Transverse colon (tissue), 4 donors: Measurements from ENCODE around the gene CLEC2D. TPM values are rescaled to one million over a fixed set of nuclear protein-coding genes. Genes with fewer than 3 reads are reported as not detected.
A peak's percentile ranks its signal among the peaks of the same experiment; 100 is the strongest.

Experiments
- DNase-seq: peaks from one replicate; pipeline ENCODE4 v3.0.0-alpha.2; 2019
- H3K27ac ChIP-seq, 4 donors: fragments of 200-600 bp; sonication (generic); 2 replicates each; pipeline ENCODE4 v1.5.1; 2016 to 2018; ENCODE audit warnings: inconsistent platforms in 4 of 4
- H3K27me3 ChIP-seq: fragments of 200-600 bp; sonication (generic); 2 replicates; pipeline ENCODE4 v1.5.1; 2017; ENCODE audit warnings: inconsistent platforms
- H3K36me3 ChIP-seq, 4 donors: fragments of 200-600 bp; sonication (generic); 2 replicates each; pipeline ENCODE4 v1.5.1; 2017 to 2019; ENCODE audit warnings: inconsistent platforms in 4 of 4
- H3K4me1 ChIP-seq, 4 donors: fragments of 200-600 bp; sonication (generic); 2 replicates each; pipeline ENCODE4 v1.5.1; 2017 to 2020; ENCODE audit warnings: inconsistent platforms in 4 of 4
- H3K4me3 ChIP-seq, 4 donors: fragments of 200-600 bp; sonication (generic); 1 replicate in 1 of 4; 2 replicates in 3 of 4; pipeline versions ENCODE4 v1.5.1 to v1.6.1; 2017 to 2019; ENCODE audit warnings: inconsistent platforms in 4 of 4
- H3K9me3 ChIP-seq, 2 donors: fragments of 200-600 bp; sonication (generic); 2 replicates each; pipeline ENCODE4 v1.5.1; 2017 to 2019; ENCODE audit warnings: inconsistent platforms in 2 of 2
- EP300 ChIP-seq: sonication (generic); formaldehyde crosslinking; IDR thresholded peaks from one replicate; pipeline ENCODE4 v1.6.1; 2017; ENCODE audit warnings: antibody characterized with exemption, low read depth
- POLR2A ChIP-seq: fragments of 450-650 bp; IDR thresholded peaks from one replicate; pipeline ENCODE4 v1.6.1; 2016; ENCODE audit warnings: antibody characterized with exemption, mild to moderate bottlenecking, moderate library complexity
- POLR2AphosphoS5 ChIP-seq, 3 donors: sonication (generic); formaldehyde crosslinking; IDR thresholded peaks; one replicate each; pipeline ENCODE4 v1.6.1; 2016; ENCODE audit warnings: antibody characterized with exemption in 3 of 3
- WGBS, 2 donors: methylation state at CpG; one replicate each; pipeline ENCODE4 v1.1.5; 2018; ENCODE audit warnings: low coverage in 1 of 2; 5-methylcytosine and 5-hydroxymethylcytosine counted together
- in situ Hi-C, 4 donors: fragments of 200-750 bp; cut with MboI; loops; one replicate each; pipeline versions ENCODE4 v1.15.0 to v1.15.1; 2017; ENCODE audit warnings: low sequenced_read_pairs in 3 of 4, low pct_ligation_motif_present in 1 of 4, low pct_unique_long_range_greater_than_20kb in 1 of 4
- intact Hi-C: fragments of 100-400 bp; cut with DNase I; formaldehyde crosslinking; loops from one replicate; pipeline ENCODE4 v1.15.1; 2023; ENCODE audit warnings: low total_unique reads
- total RNA-seq, 4 donors: library from RNA; depleted of rRNA; stranded (reverse); fragments of >200 nt; gene quantifications; one replicate each; pipeline ENCODE4 v1.1.0, GENCODE V29; 2016
- TF ChIP-seq, protein P1 (sequence below), 5 experiments: fragments of 200-600 bp in 3 of 5; fragments of 450-650 bp in 2 of 5; sonication (generic) in 3 of 5; IDR thresholded peaks; 1 replicate in 2 of 5; 2 replicates in 3 of 5; pipeline ENCODE4 v1.5.1; 2016 to 2017; ENCODE audit warnings: antibody characterized with exemption in 5 of 5, inconsistent platforms in 3 of 5, mild to moderate bottlenecking in 2 of 5, moderate library complexity in 1 of 5

CLEC2D gene
- total RNA-seq, 4 donors from 2014 or later: 5.4 to 23.3 (median 9.3) TPM

DNA sequence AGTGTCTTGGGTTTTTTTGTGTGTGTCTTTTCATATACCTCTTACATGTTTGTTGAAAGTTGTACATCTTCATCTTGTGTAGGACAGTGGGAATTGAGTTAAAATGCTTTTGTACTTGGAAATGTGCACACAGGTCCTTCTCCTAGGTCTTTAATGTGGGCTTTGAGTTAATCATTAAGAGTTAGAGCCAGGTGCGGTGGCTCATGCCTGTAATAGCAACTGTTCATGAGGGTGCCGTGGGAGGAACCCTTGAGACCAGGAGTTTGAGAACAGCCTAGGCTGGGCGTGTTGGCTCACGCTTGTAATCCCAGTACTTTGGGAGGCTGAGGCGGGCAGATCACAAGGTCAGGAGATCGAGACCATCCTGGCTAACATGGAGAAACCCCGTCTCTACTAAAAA lies 49.5 kb downstream of the CLEC2D start:
- peaks cover 0 to 19% (median 1%) of the 10 kb centered on the region in 4 donors for H3K4me1 ChIP-seq
- H3K27ac ChIP-seq: no peak overlapping the region
- WGBS, 2 donors: 73% methylated on average over 7 of the region's 7 CpGs; no CpG with 5 or more reads in 1 of the 2 donors
- H3K4me3 ChIP-seq: no peak overlapping the region
- in situ Hi-C loops (loop anchor here in 2 of 4 donors (25.0 kb wide), 1 partner anchor 382 kb away; no protein-coding TSS in a partner anchor), intact Hi-C loops (no loop called here)
- no peaks in the 10 kb centered on the region for H3K27me3 ChIP-seq
- DNase-seq: no peak
- no peaks in the 10 kb centered on the region for H3K36me3 ChIP-seq
- no peak for TF ChIP-seq POLR2A
- TF ChIP-seq POLR2AphosphoS5 (IDR thresholded peaks at IDR 0.05): no peak
- no peak for TF ChIP-seq EP300
- TF ChIP-seq, protein P1, sequence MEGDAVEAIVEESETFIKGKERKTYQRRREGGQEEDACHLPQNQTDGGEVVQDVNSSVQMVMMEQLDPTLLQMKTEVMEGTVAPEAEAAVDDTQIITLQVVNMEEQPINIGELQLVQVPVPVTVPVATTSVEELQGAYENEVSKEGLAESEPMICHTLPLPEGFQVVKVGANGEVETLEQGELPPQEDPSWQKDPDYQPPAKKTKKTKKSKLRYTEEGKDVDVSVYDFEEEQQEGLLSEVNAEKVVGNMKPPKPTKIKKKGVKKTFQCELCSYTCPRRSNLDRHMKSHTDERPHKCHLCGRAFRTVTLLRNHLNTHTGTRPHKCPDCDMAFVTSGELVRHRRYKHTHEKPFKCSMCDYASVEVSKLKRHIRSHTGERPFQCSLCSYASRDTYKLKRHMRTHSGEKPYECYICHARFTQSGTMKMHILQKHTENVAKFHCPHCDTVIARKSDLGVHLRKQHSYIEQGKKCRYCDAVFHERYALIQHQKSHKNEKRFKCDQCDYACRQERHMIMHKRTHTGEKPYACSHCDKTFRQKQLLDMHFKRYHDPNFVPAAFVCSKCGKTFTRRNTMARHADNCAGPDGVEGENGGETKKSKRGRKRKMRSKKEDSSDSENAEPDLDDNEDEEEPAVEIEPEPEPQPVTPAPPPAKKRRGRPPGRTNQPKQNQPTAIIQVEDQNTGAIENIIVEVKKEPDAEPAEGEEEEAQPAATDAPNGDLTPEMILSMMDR (IDR thresholded peaks at IDR 0.05): no peak
- H3K9me3 ChIP-seq: no peaks in the 10 kb centered on the region

DNA sequence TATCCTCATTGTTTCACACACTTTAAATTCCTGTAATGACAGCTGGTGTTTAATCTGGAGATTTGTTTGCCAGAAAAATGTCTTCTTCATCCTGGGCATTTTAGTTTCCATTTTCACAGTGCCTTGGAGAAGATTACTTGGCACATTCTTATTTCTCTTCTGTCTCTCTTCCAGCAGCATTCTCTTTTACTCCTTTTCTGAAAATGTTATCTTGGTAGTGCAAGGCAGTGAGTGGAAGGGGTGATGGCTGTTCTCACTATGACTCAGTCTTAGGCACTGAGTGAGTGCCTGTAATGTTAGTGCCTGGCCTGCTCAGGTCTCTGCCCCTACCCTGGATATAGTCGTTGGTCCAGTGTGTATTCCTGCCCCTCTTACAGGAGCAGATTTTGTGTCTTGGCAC lies 50.3 kb downstream of the CLEC2D start:
- no peak for DNase-seq
- in situ Hi-C loops: loop anchor here in 2 of 4 donors (25.0 kb wide), 1 partner anchor 382 kb away; no protein-coding TSS in a partner anchor
- intact Hi-C loops: no loop called here
- H3K4me1 ChIP-seq: peaks cover 0 to 19% (median 1%) of the 10 kb centered on the region in 4 donors
- H3K27me3 ChIP-seq: no peaks in the 10 kb centered on the region
- no peak overlapping the region for H3K4me3 ChIP-seq
- TF ChIP-seq, protein P1 (IDR thresholded peaks at IDR 0.05): no peak
- TF ChIP-seq POLR2A (no peak), POLR2AphosphoS5 (IDR thresholded peaks at IDR 0.05) (no peak), EP300 (no peak)
- 68 to 86% methylated on average over 1 of the region's 1 CpG for WGBS, 2 donors
- H3K9me3 ChIP-seq: no peaks in the 10 kb centered on the region
- H3K27ac ChIP-seq: no peak overlapping the region
- H3K36me3 ChIP-seq: no peaks in the 10 kb centered on the region

DNA sequence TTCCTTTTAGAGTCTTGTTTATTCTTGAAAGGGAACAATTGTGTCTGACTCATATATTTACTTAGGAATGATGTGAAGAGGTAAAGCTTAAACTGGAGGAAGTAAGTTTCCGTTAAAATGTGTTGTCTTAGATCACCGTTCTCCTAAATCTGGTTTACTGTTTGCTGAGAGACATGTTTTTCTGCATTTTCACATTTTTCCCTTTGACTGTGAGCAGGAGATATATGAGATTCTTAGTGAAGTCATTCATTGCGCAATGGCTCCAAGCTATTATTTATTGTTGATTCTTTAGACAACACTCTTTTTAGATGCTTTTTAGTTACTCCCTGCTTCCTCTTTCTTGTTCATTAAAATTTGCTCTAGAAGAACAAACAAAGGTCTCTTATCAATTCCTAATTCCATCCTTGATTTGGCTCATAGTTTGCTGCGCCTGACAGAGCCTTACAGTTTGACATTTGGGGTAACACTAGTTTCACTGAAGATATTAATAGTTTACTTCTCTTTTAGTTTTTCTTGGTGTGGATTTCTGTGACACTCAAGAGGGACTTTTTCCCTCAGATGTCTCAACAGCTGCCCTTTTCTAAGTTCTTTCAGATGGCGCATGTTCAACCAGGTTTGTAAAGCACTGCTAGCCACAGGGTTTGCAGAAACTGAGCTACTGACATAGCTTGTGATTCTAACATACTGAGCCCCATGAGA lies 52.0 kb downstream of the CLEC2D start:
- DNase-seq: no peak
- intact Hi-C loops: no loop called here
- Histone ChIP-seq H3K27ac (peak overlapping the region; percentile 14 to 53 (median 34)), H3K36me3 (no peaks in the 10 kb centered on the region), H3K4me3 (no peak overlapping the region), H3K27me3 (no peaks in the 10 kb centered on the region), H3K4me1 (peaks cover 0 to 19% (median 1%) of the 10 kb centered on the region in 4 donors), H3K9me3 (no peaks in the 10 kb centered on the region)
- TF ChIP-seq POLR2AphosphoS5 (IDR thresholded peaks at IDR 0.05) (no peak), POLR2A (no peak), EP300 (no peak)
- TF ChIP-seq, protein P1 (IDR thresholded peaks at IDR 0.05): no peak
- 43 to 47% methylated on average over 5 of the region's 5 CpGs for WGBS, 2 donors
- in situ Hi-C loops: loop anchor here in 2 of 4 donors (25.0 kb wide), 1 partner anchor 384 kb away; no protein-coding TSS in a partner anchor

DNA sequence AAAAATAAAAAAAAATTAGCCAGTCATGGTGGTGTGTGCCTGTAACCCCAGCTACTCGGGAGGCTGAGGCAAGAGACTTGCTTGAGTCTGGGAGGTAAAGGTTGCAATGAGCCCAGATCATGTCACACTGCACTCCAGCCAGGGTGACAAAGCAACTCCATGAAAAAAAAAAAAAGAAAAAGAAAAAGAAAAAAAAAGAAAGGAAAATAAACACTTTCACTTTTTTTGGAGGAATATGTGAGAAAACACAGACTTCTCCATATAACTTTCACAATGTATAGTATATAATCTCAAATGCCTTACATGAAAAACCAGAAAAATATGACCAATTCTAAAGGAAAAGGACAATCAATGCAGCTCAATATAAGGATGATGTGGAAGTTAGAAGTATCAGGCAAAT lies 54.5 kb downstream of the CLEC2D start:
- intact Hi-C loops: no loop called here
- H3K27me3 ChIP-seq: no peaks in the 10 kb centered on the region
- in situ Hi-C loops: loop anchor here in 2 of 4 donors (25.0 kb wide), 1 partner anchor 387 kb away; no protein-coding TSS in a partner anchor
- H3K36me3 ChIP-seq: no peaks in the 10 kb centered on the region
- peak overlapping the region in 1 of 4 donors; percentile 41 for H3K27ac ChIP-seq
- DNase-seq: no peak
- TF ChIP-seq POLR2AphosphoS5 (IDR thresholded peaks at IDR 0.05): no peak
- 90 to 100% methylated on average over 1 of the region's 1 CpG for WGBS, 2 donors
- no peaks in the 10 kb centered on the region for H3K9me3 ChIP-seq
- peaks cover 0 to 19% (median 1%) of the 10 kb centered on the region in 4 donors for H3K4me1 ChIP-seq
- H3K4me3 ChIP-seq: no peak overlapping the region
